NCI-H2029 (cell line): Measurements from ENCODE around the gene PC.
A peak's percentile ranks its signal among the peaks of the same experiment; 100 is the strongest.

Source experiments
- DNase-seq: peaks from one replicate; lab custom pipeline; 2025; lab: John Stamatoyannopoulos, UW

Gene PC

DNA sequence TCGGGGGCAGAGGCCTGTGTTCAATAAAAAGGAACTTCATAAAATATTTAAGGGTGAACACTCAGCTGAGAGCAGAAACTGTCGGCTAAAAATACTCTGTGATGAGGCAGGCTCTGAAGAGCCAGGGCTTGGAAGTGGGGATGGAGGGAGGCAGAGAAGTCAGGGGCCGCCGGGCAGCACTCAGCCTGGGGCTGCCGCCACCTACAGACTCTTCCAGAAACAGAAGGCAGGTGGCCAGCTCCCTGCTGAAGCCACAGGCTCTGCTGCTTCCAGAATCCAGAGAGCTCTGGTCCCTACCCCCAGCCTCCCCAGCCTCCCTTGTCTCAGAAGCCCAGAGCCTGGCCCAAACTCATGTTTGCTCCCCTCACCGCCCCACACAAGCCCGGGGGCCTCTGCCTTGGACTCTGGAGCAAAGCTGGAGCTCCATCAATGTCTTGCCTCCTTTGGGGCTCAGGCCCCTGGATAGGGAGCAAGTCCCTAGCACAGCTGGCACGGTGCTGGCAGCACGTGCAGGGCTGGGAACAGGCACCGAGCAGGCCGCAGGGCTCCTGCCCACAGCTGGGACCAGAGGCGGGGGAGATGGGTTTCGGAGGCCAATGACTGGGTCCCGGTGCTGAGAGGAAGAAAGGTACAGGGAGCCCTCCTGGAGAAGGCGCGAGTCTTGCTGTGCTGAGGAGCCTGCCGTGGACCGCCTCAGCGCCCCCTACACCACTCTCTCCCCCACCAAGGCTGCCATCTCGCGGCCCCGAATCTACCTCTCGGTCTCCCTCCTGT is 93.1 kb downstream of the PC start:
- DNase-seq: no peak

DNA sequence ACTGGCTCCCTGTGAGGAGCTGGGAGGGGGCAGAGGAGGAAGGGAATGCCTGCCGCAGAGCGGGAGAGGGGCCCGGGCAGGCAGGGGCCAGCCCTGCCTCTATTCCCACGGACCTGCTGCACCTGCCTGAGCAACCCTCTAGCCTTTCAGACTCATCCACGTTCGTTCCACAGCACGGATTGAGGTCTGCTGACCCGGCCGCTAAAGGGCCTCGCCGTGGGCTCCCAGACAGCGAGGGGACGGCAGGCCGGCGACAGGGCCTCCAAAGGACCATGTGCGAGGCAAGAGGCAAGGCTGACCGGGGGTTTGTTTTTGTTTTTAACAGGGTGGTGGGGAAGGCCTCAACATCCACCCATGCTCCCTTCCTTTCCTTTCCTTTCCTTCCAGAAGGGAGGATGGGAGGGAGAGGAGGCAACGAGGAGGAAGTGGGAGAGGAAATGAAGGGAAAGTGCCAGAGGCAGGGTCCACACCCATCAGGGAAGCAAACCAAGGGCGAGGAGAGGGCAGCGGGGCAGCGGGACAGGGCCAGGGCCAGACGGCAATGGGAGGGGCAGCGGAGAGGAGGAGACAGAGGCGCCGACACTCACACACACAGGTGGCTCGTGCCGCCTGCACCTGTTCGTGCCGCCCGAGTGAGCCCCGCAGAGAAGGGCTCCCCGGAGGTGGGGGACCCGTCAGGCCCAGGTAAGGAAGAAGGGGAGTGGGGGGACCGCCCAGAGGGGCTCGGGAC is 93.8 kb downstream of the PC start:
- no peak for DNase-seq

DNA sequence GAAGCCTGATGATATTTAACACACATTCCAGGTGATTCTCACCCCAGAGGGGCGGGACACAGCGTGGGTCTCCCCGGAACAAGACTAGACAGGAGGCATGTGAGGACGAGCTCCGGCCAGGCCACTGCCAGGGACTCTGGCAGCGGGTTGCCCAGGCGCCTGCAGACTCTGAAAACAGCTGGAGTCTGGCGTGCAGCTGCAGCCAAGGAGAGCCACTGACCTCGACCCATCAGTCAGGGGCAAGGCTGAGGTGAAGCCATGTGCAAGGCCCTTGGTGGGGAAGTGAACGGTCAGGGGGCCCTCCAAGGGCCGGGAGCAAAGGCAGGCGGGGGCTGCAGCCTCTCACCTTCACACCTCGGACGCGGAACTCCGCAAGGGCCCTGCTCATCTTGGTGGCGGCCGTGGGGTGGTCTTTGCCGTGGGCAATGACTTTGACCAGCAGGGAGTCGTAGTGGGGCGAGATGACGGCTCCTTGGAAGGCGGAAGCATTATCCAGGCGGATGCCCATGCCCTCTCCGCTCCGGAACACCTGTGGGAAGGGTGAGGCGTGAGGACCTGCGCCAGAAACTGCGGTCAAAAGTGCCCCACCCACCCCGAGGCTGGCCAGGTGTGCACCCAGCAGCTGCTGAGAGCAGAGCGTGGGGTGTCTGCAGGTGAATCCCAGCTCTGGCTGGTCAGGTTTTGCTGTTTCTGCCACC is 94.6 kb downstream of the PC start:
- no peak for DNase-seq

GRCh38 chr11:66862559-66863037 is 95.6 kb downstream of the PC start:
- no peak for DNase-seq

GRCh38 chr11:66861774-66862558 is 96.2 kb downstream of the PC start:
- DNase-seq: no peak

DNA sequence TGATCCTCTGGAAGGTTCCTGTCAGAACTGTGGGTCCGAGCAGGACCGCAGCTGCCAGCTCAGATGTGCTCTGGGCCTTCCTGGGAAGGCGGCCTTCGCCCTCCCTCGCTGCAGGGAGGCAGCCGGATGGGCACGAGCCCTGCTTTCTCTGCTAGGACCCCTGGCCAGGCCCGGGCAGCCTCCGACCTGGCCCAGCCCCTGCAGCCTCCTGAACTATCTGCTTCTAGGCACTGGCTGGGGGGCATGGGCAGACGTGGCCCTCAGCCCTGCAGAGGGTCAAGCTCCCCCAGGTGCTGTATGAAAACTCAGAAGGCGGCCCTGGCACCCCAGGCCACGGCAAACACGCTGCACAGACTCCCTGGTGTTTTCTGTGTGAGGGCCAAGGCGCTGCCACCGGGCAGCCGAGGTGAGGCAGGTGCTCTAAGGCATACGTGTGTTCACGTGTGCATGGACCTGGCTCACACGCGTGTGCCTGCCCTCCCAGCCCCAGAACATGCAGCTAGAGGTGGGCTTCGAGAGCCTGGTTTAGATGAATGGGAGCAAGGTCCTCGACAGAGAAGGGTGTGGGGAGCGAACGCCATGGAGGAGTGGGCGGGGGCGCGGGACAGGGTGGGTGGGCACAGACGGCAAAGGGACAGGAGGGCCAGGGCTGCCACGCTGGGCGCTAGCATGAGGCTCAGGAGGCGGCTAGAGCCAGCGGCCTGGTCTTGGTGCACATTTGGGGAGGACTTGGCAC is 97.0 kb downstream of the PC start:
- no peak for DNase-seq

- DNase-seq: no peak
Observed at GRCh38 chr11:66860449-66860831, 97.7 kb downstream of the PC start.

DNA sequence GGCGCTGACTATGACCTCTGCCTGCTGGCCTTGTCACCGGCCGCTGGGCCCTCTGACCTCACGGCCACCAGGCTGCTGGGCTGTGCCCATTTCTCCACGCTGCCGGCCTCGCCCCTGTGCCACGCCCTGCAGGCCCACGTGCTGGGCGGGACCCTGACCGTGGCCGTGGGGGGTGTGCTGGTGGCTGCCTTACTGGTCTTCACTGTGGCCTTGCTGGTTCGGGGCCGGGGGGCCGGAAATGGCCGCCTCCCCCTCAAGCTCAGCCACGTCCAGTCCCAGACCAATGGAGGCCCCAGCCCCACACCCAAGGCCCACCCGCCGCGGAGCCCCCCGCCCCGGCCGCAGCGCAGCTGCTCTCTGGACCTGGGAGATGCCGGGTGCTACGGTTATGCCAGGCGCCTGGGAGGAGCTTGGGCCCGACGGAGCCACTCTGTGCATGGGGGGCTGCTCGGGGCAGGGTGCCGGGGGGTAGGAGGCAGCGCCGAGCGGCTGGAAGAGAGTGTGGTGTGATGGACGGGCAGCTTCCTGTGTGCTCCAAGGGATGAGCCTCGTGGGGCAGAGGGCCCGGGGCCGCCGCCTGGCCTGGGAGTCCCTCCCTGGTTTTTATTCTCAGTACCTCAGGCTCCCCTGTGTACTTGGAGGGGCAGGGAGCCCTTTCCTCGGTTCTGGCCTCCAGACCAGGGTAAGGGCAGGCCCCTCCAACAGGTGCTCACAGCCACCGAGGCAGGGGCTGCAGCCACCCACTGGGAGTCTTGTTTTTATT is 98.3 kb downstream of the PC start:
- no peak for DNase-seq

DNA sequence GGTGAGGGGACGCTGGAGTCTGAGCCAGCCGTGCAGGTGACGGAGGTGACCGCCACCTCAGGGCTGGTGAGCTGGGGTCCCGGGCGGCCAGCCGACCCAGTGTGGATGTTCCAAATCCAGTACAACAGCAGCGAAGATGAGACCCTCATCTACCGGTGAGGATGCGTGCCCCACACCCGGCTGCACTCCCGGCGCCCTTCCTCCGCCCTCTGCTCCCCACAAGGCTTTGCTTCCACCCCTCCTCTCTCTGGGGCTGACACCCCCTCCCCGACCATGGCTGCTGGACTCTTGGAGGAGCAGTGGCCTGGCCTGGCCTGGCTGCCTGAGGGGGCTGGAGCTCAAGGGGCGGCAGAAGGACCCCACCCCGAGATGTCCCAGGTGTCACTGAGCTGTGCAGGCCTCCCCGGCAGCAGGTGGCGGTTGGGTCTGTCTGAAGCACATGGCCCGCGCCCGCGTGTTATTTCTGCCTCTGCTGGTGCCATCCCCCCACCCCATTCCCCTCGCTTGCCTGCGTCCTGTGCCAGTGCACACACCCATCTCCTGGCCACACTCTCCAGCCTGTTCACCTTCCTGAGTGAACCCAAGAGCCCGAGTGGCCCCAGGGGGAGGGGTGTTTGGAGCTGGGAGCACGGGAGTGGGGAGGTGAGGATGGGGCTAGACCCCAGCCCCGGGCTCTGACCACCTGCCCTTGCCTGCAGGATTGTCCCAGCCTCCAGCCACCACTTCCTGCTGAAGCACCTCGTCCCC is 99.1 kb downstream of the PC start:
- no peak for DNase-seq

- DNase-seq: no peak
Observed at GRCh38 chr11:66858186-66858938, 99.8 kb downstream of the PC start.

GRCh38 chr11:66857927-66858185 is 100.3 kb downstream of the PC start:
- DNase-seq: no peak

DNA sequence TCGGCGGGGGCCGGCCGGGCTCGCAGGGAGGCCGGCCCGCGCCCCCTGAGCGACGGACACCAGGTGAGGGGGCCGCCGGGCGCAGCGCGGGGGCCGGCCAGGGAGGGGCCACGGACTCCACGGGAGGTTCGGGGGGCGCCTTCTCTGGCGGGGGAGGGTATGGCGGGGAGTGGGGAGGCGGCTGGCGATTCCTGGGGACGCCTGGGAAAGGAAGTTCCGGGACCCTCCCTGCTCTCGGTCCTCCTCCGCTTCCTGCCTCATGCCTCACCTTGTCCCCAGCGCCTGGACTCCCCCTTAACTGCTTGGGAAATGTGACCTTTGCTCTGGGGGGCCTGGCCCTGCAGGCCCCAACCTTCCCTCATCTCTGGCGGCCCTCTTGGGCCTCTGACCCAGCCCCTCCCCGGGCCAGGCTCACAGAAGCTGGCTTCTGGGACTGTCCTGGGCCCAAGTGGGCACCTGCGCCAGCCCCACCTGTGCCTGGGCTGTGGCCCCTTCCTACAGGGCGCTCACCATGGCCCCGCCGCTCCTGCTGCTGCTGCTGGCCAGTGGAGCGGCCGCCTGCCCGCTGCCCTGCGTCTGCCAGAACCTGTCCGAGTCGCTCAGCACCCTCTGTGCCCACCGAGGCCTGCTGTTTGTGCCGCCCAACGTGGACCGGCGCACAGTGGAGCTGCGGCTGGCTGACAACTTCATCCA is 100.8 kb downstream of the PC start:
- DNase-seq: no peak

DNA sequence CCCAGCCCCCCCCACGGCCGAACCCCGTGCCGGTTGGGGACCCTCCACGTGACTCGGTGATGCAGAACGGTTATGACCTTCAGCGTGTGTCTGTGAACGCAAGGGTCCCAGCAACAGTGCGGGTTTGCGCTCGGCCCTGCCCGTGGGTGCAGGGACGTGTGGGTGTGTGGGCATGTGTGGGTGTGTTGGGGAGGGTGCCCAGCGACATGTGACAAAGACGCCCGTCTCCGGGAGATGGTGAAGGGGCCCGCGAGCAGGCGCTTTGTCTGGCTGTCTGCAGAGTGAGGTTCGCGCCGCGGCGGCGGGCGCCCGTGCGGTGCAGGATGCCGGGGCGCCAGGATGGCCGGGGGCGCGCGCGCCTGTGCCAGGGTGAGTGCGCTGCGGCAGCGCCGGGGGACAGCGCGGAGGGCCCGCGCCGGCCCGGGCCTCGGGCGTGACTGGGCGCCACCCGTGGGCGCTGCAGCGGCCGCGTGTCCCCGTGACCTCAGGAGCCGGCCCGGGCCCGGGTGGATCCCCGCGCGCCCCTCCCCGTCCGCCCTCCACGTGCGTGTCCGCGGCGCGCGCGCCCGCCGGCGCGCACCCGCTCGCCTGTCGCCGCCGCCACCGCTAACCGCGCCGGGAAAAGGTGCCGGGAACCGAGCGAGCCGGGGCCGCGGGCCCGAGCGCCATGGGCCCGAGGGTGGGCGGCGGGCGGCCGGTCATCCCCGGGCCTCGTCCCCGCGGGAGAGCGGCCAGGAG is 101.5 kb downstream of the PC start, which contains the start of gene LRFN4:
LRFN4 (plus strand) TSS at position 569 of the 738 bp plus-strand sequence. CDS start 681 bp downstream, outside the sequence.
- peak; percentile 9 for DNase-seq

DNA sequence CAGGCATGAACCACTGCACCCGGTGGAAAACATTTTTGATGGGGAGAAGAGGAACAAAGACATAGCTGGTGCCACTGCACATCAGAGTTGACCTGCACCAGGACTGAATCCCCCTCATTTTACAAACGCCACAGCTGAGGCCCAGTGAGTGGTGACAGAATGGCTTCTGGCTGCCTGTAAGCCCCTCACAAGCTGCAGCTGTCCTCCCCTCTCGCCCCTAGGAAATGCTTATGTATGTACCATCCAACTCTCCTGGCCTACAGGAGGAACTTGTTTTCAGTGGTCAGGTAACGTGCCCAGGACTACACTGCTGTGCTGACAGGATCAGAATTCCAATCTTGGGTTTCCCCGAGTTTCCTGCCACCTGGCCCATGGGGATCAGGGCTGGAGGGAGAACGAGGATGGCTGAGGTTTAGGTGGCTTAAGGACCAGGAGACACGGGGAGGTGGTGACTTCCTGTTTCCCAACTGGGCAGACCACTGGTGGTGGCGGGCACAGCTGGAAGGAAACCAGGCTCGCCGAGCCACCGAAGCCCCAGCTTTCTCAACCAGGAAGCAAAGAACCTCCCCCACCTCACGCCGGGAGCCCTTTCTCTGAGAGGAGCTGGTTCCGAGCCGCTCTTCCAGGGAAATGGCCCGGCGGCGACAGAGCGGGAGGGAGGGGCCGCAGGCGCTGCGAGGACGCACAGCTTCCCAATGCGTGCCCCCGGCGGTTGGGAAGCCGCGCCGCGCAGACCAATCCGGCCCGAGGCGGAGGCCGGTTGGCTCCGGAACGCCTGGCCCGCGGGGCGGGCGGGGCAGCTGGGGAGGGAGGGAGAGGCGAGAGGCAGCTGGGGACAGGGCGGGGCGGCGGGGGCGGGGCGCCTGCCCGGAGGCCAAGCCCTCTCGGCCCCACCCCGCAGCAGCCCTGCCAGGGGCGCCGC is 102.3 kb downstream of the PC start:
- DNase-seq: peak; percentile 91

GRCh38 chr11:66854729-66855211 is 103.4 kb downstream of the PC start:
- DNase-seq: no peak

- no peak for DNase-seq
Observed at GRCh38 chr11:66854231-66854661, 103.9 kb downstream of the PC start.
